ENCODE measurements around the gene SEC14L5.

DNA sequence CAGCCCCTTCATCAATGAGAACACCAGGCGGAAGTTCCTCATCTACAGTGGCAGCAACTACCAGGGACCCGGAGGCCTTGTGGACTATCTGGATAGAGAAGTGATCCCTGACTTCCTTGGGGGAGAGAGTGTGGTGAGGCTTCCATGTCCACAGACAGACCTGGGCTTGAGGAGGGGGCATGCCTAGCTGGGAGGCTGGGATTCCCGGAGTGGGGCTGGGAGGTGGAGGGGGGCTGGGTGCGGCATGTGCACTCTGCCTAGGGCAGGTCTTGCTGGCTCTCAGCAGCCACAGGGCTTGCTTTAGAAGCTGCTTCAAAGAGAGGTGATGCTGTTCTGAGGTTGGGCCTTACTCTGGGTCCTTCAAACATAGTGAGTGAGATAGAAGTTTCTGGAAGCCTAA is 47.8 kb downstream of the SEC14L5 start:
- TF ChIP-seq L3MBTL2 (conservative IDR thresholded peaks at IDR 0.05) (no peak), ARNT (IDR thresholded peaks at IDR 0.05) (no peak), FOXK2 (IDR thresholded peaks at IDR 0.05) (no peak), HDGF (IDR thresholded peaks at IDR 0.05; ENCODE audit: borderline replicate concordance) (no peak)
- TF ChIP-seq, protein P1, sequence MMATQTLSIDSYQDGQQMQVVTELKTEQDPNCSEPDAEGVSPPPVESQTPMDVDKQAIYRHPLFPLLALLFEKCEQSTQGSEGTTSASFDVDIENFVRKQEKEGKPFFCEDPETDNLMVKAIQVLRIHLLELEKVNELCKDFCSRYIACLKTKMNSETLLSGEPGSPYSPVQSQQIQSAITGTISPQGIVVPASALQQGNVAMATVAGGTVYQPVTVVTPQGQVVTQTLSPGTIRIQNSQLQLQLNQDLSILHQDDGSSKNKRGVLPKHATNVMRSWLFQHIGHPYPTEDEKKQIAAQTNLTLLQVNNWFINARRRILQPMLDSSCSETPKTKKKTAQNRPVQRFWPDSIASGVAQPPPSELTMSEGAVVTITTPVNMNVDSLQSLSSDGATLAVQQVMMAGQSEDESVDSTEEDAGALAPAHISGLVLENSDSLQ (IDR thresholded peaks at IDR 0.05), result no peak
